PC-9 (cell line): ENCODE results near the gene SCD5. TPM values are rescaled to one million over a fixed set of nuclear protein-coding genes. Genes with fewer than 3 reads are reported as not detected.

Experiments
- BruUV-seq: library from RNA; stranded (reverse); fragments of 400-500 nt; replicated peaks from 2 replicates; lab custom pipeline; 2021; lab: Mats Ljungman, UMichigan
- CTCF ChIA-PET: fragments of 300-600 bp; sonication (Branson Sonifier 250); formaldehyde crosslinking; loops from one replicate; lab custom pipeline; 2022; ENCODE audit warnings: antibody characterized with exemption; lab: Charles Lee
- POLR2A ChIA-PET: fragments of 300-600 bp; sonication (Branson Sonifier 250); formaldehyde crosslinking; loops from one replicate; lab custom pipeline; 2022; ENCODE audit warnings: antibody characterized with exemption; ENCODE audit not compliant: unreplicated experiment; lab: Charles Lee
- DNase-seq, 2 experiments: peaks; one replicate each; pipeline versions ENCODE4 v3.0.0 to v3.0.0-alpha.2; 2015 to 2022; ENCODE audit warnings: mixed read lengths in 1 of 2
- H2AFZ ChIP-seq: fragments of 200-600 bp; sonication (generic); 2 replicates; pipeline ENCODE4 v1.8.1; 2017; ENCODE audit warnings: antibody characterized with exemption
- H3F3A ChIP-seq: fragments of 200-600 bp; sonication (generic); 2 replicates; pipeline ENCODE4 v1.8.1; 2017; ENCODE audit warnings: antibody characterized with exemption, mild to moderate bottlenecking, low read depth; ENCODE audit not compliant: insufficient read depth
- H3K27ac ChIP-seq: fragments of 200-600 bp; sonication (generic); 2 replicates; pipeline ENCODE4 v1.6.1; 2016; ENCODE audit warnings: mixed run types
- H3K27me3 ChIP-seq: fragments of 200-600 bp; sonication (generic); 2 replicates; pipeline ENCODE4 v1.6.1; 2016; ENCODE audit warnings: low read depth, mixed run types; ENCODE audit not compliant: insufficient read depth
- H3K36me3 ChIP-seq: fragments of 200-600 bp; sonication (generic); 2 replicates; pipeline ENCODE4 v1.6.1; 2016; ENCODE audit warnings: low read depth, mixed run types
- H3K4me1 ChIP-seq: fragments of 200-600 bp; sonication (generic); replicated peaks from 2 replicates; pipeline ENCODE4 v1.6.1; 2016; ENCODE audit warnings: mixed run types; ENCODE audit not compliant: insufficient read depth
- H3K4me2 ChIP-seq: fragments of 200-600 bp; sonication (generic); 2 replicates; pipeline ENCODE4 v1.6.1; 2017; ENCODE audit warnings: mixed run types
- H3K4me3 ChIP-seq: fragments of 200-600 bp; sonication (generic); 2 replicates; pipeline ENCODE4 v1.6.1; 2016; ENCODE audit warnings: mixed run types
- H3K79me2 ChIP-seq: fragments of 200-600 bp; sonication (generic); 2 replicates; pipeline ENCODE4 v1.6.1; 2017; ENCODE audit warnings: low read depth, mixed run types
- H3K9me2 ChIP-seq: fragments of 200-600 bp; sonication (generic); 2 replicates; pipeline ENCODE4 v1.8.1; 2017; ENCODE audit warnings: mild to moderate bottlenecking; ENCODE audit not compliant: insufficient read depth
- H3K9me3 ChIP-seq: fragments of 200-600 bp; sonication (generic); 2 replicates; pipeline ENCODE4 v1.8.1; 2016; ENCODE audit warnings: low read depth; ENCODE audit not compliant: insufficient read depth
- H4K20me1 ChIP-seq: fragments of 200-600 bp; sonication (generic); 2 replicates; pipeline ENCODE4 v1.8.1; 2017; ENCODE audit not compliant: insufficient read depth
- CTCF ChIP-seq: fragments of 200-600 bp; sonication (generic); conservative IDR thresholded peaks from 2 replicates; pipeline ENCODE4 v1.6.1; 2017; ENCODE audit warnings: mixed run types, antibody characterized with exemption, mild to moderate bottlenecking, moderate library complexity
- EZH2 ChIP-seq: fragments of 200-600 bp; sonication (generic); IDR thresholded peaks from 2 replicates; pipeline ENCODE4 v1.8.0; 2017; ENCODE audit warnings: antibody characterized with exemption, low read depth
- intact Hi-C: fragments of 100-400 bp; cut with micrococcal nuclease; formaldehyde crosslinking; loops from one replicate; pipeline ENCODE4 v1.10.0; 2022; ENCODE audit not compliant: unreplicated experiment
- total RNA-seq: library from RNA; stranded (reverse); gene quantifications from 2 replicates; pipeline ENCODE4 v1.2.3, GENCODE V29; 2021

SCD5 gene
- total RNA-seq, 1 experiment from 2014 or later = 34.3 TPM

DNA sequence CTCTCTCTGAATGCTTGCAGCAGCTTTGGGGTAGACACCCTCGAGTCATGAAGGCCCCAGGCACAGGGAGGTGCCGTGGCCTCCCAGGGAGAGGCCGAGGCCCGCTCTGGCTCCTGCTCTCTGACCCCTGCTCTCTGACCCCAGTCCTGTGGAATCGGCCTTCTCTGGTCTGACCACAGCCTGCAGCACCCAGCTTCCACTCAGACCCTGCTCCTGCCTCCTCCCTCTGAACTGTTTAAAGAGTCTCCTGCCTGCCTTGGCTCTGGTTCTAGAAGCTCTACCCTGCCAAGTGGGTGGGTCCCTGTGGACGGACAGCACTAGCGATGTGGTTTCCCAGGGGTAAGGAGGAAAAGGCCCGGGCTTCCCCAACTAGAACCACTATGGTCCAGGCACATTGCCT is 158.6 kb downstream of the SCD5 start:
- intact Hi-C loops = no loop called here

GRCh38 chr4:82638479-82638878 is 160.1 kb downstream of the SCD5 start:
- CTCF ChIA-PET = no interaction called here
- H3K4me2 ChIP-seq = no peak overlapping the region

More for the DNA sequence above, 158.6 kb downstream of the SCD5 start:
- H3K27me3 ChIP-seq = no peaks in the 10 kb centered on the region
- no peaks in the 10 kb centered on the region for H3K4me1 ChIP-seq
- DNase-seq = no peak
- no peaks in the 10 kb centered on the region for H3F3A ChIP-seq
- no peaks in the 10 kb centered on the region for H3K79me2 ChIP-seq
- BruUV-seq = no TSS peak
- POLR2A ChIA-PET = no interaction called here
- no peaks in the 10 kb centered on the region for H3K9me2 ChIP-seq
- CTCF ChIA-PET = interaction anchor here (0.6 kb wide), 1 partner anchor 86 kb away, joined by 4 read pairs; no protein-coding TSS in a partner anchor
- H3K9me3 ChIP-seq = no peaks in the 10 kb centered on the region
- no peaks in the 10 kb centered on the region for H4K20me1 ChIP-seq
- H3K36me3 ChIP-seq = no peaks in the 10 kb centered on the region
- H3K4me3 ChIP-seq = no peak overlapping the region
- no peak overlapping the region for H3K27ac ChIP-seq
- H2AFZ ChIP-seq = no peak overlapping the region
- TF ChIP-seq EZH2 (no peak), CTCF (no peak)
- no peak overlapping the region for H3K4me2 ChIP-seq

DNA sequence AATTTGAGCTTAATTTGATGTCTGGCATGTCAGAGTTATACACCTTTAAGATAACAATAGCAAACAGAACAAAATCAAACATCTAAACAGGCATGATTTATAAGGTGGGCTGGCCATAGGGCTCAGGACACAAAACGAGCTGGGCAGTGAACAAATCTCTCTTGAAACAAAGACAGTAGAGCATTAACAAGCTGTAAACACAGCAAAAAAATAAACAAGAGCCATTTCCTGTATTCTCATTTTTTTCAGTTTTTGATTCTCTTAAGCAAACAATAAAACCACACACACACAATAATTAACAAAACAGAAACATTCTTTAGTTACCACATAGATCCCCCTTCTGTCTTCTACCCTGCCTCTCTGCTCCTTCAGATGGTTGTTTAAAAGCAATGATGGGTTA is 168.5 kb downstream of the SCD5 start:
- H3K4me1 ChIP-seq = no peaks in the 10 kb centered on the region
- no peak overlapping the region for H3K4me2 ChIP-seq
- no peaks in the 10 kb centered on the region for H4K20me1 ChIP-seq
- TF ChIP-seq EZH2 (no peak), CTCF (no peak)
- intact Hi-C loops = no loop called here
- no peak overlapping the region for H3K27ac ChIP-seq
- H3K4me3 ChIP-seq = no peak overlapping the region
- H3K36me3 ChIP-seq = no peaks in the 10 kb centered on the region
- no peaks in the 10 kb centered on the region for H3K79me2 ChIP-seq
- no peaks in the 10 kb centered on the region for H3K9me2 ChIP-seq
- DNase-seq = no peak
- ChIA-PET POLR2A (no interaction called here), CTCF (no interaction called here)
- H2AFZ ChIP-seq = no peak overlapping the region
- BruUV-seq = no TSS peak
- H3K27me3 ChIP-seq = no peaks in the 10 kb centered on the region
- no peaks in the 10 kb centered on the region for H3K9me3 ChIP-seq
- H3F3A ChIP-seq = no peaks in the 10 kb centered on the region

More at GRCh38 chr4:82638479-82638878, 160.1 kb downstream of the SCD5 start:
- TF ChIP-seq CTCF = no peak
- TF ChIP-seq EZH2 = no peak
- intact Hi-C loops = no loop called here
- Histone ChIP-seq H3K27ac (no peak overlapping the region), H3K4me1 (no peaks in the 10 kb centered on the region), H3K4me3 (no peak overlapping the region), H3K36me3 (no peaks in the 10 kb centered on the region), H3K27me3 (no peaks in the 10 kb centered on the region), H2AFZ (no peak overlapping the region), H3K9me3 (no peaks in the 10 kb centered on the region), H3K79me2 (no peaks in the 10 kb centered on the region), H3F3A (no peaks in the 10 kb centered on the region), H3K9me2 (no peaks in the 10 kb centered on the region), H4K20me1 (no peaks in the 10 kb centered on the region)
- BruUV-seq = no TSS peak
- DNase-seq = no peak
- POLR2A ChIA-PET = no interaction called here
